GM18511 (cell line): ENCODE results near the gene NR2F6.
A peak's percentile ranks its signal among the peaks of the same experiment; 100 is the strongest.

ENCODE experiments used
- ATAC-seq: cut with Tn5 transposase; IDR thresholded peaks from one replicate; pipeline ENCODE4 v1.9.1; 2021; ENCODE audit warnings: mild to moderate bottlenecking, moderate library complexity; ENCODE audit not compliant: unreplicated experiment

NR2F6 gene

GRCh38 chr19:17240826-17241399 lies 4.8 kb downstream of the NR2F6 start:
- ATAC-seq: no peak

- no peak for ATAC-seq
Observed at GRCh38 chr19:17240062-17240752, 5.5 kb downstream of the NR2F6 start.

- no peak for ATAC-seq
Observed at GRCh38 chr19:17237747-17238706, 7.7 kb downstream of the NR2F6 start.

GRCh38 chr19:17236811-17237543 lies 8.7 kb downstream of the NR2F6 start:
- ATAC-seq: no peak

- no peak for ATAC-seq
Observed at GRCh38 chr19:17235971-17236777, 9.5 kb downstream of the NR2F6 start.

GRCh38 chr19:17235300-17235970 lies 10.3 kb downstream of the NR2F6 start:
- no peak for ATAC-seq

- ATAC-seq: no peak
Observed at GRCh38 chr19:17234911-17235299, 10.8 kb downstream of the NR2F6 start.

- no peak for ATAC-seq
Observed at GRCh38 chr19:17232258-17232657, 13.5 kb downstream of the NR2F6 start.

GRCh38 chr19:17229890-17230289 lies 15.8 kb downstream of the NR2F6 start:
- ATAC-seq: no peak

- no peak for ATAC-seq
Observed at GRCh38 chr19:17227798-17228367, 17.8 kb downstream of the NR2F6 start.

GRCh38 chr19:17226002-17226933 lies 19.5 kb downstream of the NR2F6 start, which contains the start of gene OCEL1:
OCEL1 (plus strand) TSS chr19:17226226; CDS start chr19:17226248, 22 bp downstream.
- ATAC-seq: peak; percentile 88

GRCh38 chr19:17225053-17225452 lies 20.7 kb downstream of the NR2F6 start:
- no peak for ATAC-seq

GRCh38 chr19:17220207-17220758 lies 25.4 kb downstream of the NR2F6 start:
- no peak for ATAC-seq

GRCh38 chr19:17219286-17219685 lies 26.4 kb downstream of the NR2F6 start:
- no peak for ATAC-seq

- no peak for ATAC-seq
Observed at GRCh38 chr19:17216058-17216670, 29.6 kb downstream of the NR2F6 start.

GRCh38 chr19:17215127-17215971 lies 30.4 kb downstream of the NR2F6 start, which contains the start of gene USE1:
USE1 (plus strand) TSS chr19:17215357; CDS start chr19:17215406, 49 bp downstream.
- peak; percentile 85 for ATAC-seq
